Tibial nerve (tissue), 4 donors: ENCODE measurements around the gene MYH11.
"Not testable (repeated sequence)": the region's sequence is repeated elsewhere in the genome, so short reads cannot be mapped to it uniquely, and the experiment has no call there.

Experiments
- EP300 ChIP-seq, 2 donors: sonication (generic); formaldehyde crosslinking; IDR thresholded peaks; one replicate each; pipeline ENCODE4 v1.6.1; 2017; ENCODE audit warnings: antibody characterized with exemption in 2 of 2, mild to moderate bottlenecking in 1 of 2
- POLR2A ChIP-seq, 2 donors: fragments of 450-650 bp; IDR thresholded peaks; one replicate each; pipeline ENCODE4 v1.6.1; 2017; ENCODE audit warnings: antibody characterized with exemption in 2 of 2, mild to moderate bottlenecking in 2 of 2, moderate library complexity in 2 of 2
- TF ChIP-seq, protein P1 (sequence below), 5 experiments: fragments of 200-600 bp in 3 of 5; fragments of 450-650 bp in 2 of 5; sonication (generic) in 3 of 5; IDR thresholded peaks; one replicate each; pipeline ENCODE4 v1.5.1; 2016 to 2019; ENCODE audit warnings: antibody characterized with exemption in 5 of 5, mild to moderate bottlenecking in 3 of 5, moderate library complexity in 2 of 5

GRCh38 chr16:15692508-15692907 lies 164.3 kb downstream of the MYH11 start:
- TF ChIP-seq, protein P1, sequence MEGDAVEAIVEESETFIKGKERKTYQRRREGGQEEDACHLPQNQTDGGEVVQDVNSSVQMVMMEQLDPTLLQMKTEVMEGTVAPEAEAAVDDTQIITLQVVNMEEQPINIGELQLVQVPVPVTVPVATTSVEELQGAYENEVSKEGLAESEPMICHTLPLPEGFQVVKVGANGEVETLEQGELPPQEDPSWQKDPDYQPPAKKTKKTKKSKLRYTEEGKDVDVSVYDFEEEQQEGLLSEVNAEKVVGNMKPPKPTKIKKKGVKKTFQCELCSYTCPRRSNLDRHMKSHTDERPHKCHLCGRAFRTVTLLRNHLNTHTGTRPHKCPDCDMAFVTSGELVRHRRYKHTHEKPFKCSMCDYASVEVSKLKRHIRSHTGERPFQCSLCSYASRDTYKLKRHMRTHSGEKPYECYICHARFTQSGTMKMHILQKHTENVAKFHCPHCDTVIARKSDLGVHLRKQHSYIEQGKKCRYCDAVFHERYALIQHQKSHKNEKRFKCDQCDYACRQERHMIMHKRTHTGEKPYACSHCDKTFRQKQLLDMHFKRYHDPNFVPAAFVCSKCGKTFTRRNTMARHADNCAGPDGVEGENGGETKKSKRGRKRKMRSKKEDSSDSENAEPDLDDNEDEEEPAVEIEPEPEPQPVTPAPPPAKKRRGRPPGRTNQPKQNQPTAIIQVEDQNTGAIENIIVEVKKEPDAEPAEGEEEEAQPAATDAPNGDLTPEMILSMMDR (IDR thresholded peaks at IDR 0.05) = not testable (repeated sequence)
- not testable (repeated sequence) for TF ChIP-seq POLR2A, EP300 (IDR thresholded peaks at IDR 0.05)
